AG04450 (cell line): ENCODE measurements around the gene AKNAD1. TPM values are rescaled to one million over a fixed set of nuclear protein-coding genes. Genes with fewer than 3 reads are reported as not detected.
"Not testable (repeated sequence)": the region's sequence is repeated elsewhere in the genome, so short reads cannot be mapped to it uniquely, and the experiment has no call there.

ENCODE experiments used
- CTCF ChIA-PET: fragments of 300-600, 350-600 bp; formaldehyde crosslinking; extraction: SDS; loops from one replicate; lab custom pipeline; 2022; ENCODE audit warnings: antibody characterized with exemption, inconsistent platforms; lab: Charles Lee
- POLR2A ChIA-PET: fragments of 350-600 bp; formaldehyde crosslinking; extraction: SDS; loops from one replicate; lab custom pipeline; 2021; ENCODE audit warnings: antibody characterized with exemption, inconsistent platforms; lab: Yijun Ruan, JAX
- DNase-seq: peaks from one replicate; pipeline ENCODE4 v3.0.0-alpha.2; 2011; ENCODE audit warnings: low read depth, low spot score
- H3K27ac ChIP-seq: one replicate; pipeline ENCODE4 v1.5.1; 2012; ENCODE audit warnings: low read depth, low read length, control low read depth
- H3K27me3 ChIP-seq: one replicate; pipeline ENCODE4 v1.6.0; 2012; ENCODE audit warnings: low read length; ENCODE audit not compliant: control insufficient read depth, insufficient read depth
- H3K4me3 ChIP-seq: 2 replicates; pipeline ENCODE4 v1.5.1; 2011; ENCODE audit warnings: mild to moderate bottlenecking, low read depth, low read length, control low read depth
- H3K9me3 ChIP-seq: 2 replicates; pipeline ENCODE4 v1.5.1; 2012; ENCODE audit warnings: low read length; ENCODE audit not compliant: control insufficient read depth, insufficient read depth
- polyA plus RNA-seq: library from polyadenylated mRNA; depleted of rRNA; stranded (reverse); fragments of >200 nt; gene quantifications from 2 replicates; pipeline ENCODE4 v1.2.3, GENCODE V29; 2011
- TF ChIP-seq, protein P1 (sequence below): IDR thresholded peaks from 2 replicates; pipeline ENCODE4 v1.5.1; 2011; ENCODE audit warnings: low read depth, low read length, control low read depth, inconsistent platforms

The AKNAD1 gene
- polyA plus RNA-seq, 1 experiment, result 0.86 TPM

DNA sequence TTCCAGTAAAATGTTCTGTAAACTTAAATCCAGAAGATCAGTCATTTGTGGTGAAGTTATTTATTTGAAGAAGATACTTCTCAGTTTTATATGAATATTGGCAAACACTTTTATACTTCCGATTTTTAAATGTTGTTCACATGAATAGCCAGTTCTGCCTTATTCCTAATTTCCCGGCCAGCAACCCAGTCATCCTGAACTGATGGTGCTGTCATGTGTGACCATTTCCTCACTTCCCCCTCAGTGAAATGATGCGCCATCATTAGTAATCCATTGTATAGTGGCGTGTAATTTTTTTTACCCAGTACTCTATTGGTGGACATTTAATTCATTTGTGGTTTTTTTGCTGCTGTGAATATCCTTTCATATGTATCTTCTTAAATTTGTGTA is 36.2 kb upstream of the AKNAD1 start:
- CTCF ChIA-PET, result interaction anchor here (2.8 kb wide), 1 partner anchor 65 kb away, joined by 15 read pairs; no protein-coding TSS in a partner anchor
- Histone ChIP-seq H3K4me3 (no peak overlapping the region), H3K27ac (no peak overlapping the region), H3K27me3 (no peaks in the 10 kb centered on the region), H3K9me3 (no peaks in the 10 kb centered on the region)
- TF ChIP-seq, protein P1, sequence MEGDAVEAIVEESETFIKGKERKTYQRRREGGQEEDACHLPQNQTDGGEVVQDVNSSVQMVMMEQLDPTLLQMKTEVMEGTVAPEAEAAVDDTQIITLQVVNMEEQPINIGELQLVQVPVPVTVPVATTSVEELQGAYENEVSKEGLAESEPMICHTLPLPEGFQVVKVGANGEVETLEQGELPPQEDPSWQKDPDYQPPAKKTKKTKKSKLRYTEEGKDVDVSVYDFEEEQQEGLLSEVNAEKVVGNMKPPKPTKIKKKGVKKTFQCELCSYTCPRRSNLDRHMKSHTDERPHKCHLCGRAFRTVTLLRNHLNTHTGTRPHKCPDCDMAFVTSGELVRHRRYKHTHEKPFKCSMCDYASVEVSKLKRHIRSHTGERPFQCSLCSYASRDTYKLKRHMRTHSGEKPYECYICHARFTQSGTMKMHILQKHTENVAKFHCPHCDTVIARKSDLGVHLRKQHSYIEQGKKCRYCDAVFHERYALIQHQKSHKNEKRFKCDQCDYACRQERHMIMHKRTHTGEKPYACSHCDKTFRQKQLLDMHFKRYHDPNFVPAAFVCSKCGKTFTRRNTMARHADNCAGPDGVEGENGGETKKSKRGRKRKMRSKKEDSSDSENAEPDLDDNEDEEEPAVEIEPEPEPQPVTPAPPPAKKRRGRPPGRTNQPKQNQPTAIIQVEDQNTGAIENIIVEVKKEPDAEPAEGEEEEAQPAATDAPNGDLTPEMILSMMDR, result no peak
- DNase-seq, result no peak
- POLR2A ChIA-PET, result no interaction called here

DNA sequence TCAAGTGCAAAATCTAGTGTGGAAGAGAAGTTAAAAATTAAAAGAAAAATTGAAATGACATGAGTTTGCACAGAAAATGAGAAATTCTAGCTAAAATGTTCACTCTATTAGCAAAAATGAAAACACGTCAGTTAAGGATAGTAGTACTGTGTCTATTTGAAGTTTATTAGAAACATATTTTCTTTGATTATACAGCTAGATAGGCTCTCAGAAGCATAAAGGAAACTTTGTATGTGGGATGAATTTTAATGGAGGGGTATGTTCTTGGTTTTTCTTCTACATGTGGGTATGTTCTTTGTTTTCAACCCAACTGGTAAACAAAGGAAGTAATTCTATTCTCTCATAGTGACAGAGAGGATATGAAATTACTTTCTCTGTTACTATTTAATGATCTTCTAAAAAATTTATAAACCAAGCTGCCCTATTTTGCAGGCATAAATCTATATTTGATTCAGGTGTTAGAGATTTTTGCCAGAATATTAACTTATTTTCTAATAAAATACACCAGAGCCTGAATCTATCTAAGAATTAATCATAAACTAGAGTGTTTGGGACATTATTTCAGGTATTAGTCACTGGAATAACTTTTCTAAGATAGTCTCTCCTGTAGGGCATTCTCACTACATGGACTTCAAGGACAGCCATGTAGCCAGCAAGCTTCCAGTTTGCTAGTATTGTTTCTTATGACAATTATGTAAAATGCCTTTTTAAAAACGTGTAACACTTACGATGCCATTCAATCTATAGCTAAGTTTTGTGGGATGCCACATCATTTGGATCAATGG is 35.7 kb upstream of the AKNAD1 start:
- H3K4me3 ChIP-seq, result no peak overlapping the region
- POLR2A ChIA-PET, result no interaction called here
- CTCF ChIA-PET, result interaction anchor here (0.6 to 2.8 kb wide), 4 partner anchors 62 to 560 kb away, joined by 3 to 15 read pairs (median 4); no protein-coding TSS in a partner anchor
- H3K27me3 ChIP-seq, result no peaks in the 10 kb centered on the region
- TF ChIP-seq, protein P1, result no peak
- H3K9me3 ChIP-seq, result no peaks in the 10 kb centered on the region
- DNase-seq, result no peak
- no peak overlapping the region for H3K27ac ChIP-seq

DNA sequence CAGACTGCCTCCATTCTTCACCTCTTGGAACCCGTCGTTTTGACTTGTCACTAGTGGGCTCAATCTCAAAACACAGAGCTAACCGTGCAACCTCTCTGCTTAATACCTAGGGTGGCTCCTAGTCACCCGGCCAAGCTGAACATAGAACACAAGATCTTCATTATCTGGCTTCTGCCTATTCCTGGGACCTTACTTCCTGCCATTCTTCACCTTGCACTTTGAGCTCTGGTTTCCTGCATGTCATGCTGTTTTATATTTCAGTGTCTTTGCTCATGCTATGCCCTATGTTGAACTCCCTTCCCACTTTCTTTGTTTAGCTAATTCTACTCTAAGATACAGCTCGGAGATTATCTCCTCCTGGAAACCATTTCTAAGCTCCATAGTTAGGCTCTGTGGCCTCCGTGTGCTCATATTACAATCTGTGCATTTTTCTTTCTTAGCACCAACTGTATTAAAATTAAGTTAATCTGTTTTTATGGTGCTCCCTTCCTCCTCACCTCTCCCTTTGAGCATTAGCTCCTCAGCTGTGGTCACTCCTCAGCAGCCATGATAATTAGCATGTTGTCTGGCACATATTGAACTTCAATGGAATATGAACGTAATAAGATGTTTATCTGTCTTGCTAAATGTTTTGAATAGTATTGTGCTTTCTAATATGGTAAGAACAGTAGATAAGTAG is 33.0 kb upstream of the AKNAD1 start:
- DNase-seq, result no peak
- POLR2A ChIA-PET, result no interaction called here

DNA sequence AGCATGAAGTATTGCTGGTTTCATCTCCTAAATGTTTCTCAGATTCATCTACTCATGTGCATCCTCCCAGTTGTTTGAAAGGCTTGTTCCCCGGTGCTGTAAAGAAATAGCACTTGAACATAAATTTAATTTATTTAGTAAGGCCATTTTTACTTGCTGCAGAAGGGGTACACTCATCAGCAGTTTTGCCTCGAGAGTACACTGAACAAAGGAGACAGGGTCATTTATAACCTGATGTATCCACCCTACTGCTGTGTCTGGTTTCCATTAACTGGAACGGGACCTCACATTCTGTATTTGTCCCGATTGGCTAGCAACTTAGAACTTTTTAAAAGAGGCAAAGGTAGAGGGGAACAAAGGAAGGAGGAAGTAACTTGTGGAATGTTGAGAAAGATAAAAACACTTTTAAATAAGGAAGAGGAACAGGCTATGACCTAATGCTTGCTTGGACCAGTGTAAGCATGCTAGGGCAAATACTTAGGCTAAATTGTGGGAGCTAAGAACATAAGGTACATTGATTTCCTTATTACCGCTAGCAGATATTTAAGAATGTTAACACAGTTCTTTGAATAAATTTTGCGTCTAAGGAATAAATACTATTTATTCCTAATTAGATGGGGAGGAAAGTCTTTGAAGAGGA is 32.2 kb upstream of the AKNAD1 start:
- DNase-seq, H3K27me3 ChIP-seq, POLR2A ChIA-PET, H3K27ac ChIP-seq, H3K4me3 ChIP-seq, H3K9me3 ChIP-seq: not testable (repeated sequence)
- CTCF ChIA-PET, result interaction anchor here (0.8 to 1.7 kb wide), 4 partner anchors 9 to 328 kb away, joined by 3 to 7 read pairs (median 4); no protein-coding TSS in a partner anchor

More for the DNA sequence above, 33.0 kb upstream of the AKNAD1 start:
- Histone ChIP-seq H3K27me3 (no peaks in the 10 kb centered on the region), H3K27ac (no peak overlapping the region), H3K4me3 (no peak overlapping the region), H3K9me3 (no peaks in the 10 kb centered on the region)
- TF ChIP-seq, protein P1, result no peak
- CTCF ChIA-PET, result interaction anchor here (0.6 to 1.7 kb wide), 6 partner anchors 9 to 329 kb away, joined by 3 to 7 read pairs (median 4); no protein-coding TSS in a partner anchor

DNA sequence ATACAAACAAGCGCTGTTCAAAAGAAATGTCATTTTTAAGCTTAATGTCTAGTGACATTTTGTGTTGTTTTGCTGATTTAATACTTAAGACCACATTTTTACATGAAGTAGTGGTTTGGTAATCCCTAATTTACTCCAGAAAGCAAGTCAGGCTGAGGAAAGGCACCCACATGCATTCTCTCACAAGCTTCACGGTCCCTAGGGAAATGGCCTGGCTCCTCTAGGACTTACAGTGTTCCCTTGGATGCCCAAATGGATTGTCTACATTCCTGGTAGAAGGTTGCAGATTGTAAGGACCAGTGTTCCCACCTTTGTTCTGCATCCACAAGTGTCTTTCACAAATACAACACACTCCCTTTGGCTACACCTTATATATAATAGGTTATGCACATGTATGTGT is 29.4 kb upstream of the AKNAD1 start:
- ChIA-PET POLR2A (no interaction called here), CTCF (interaction anchor here (0.6 to 3.2 kb wide), 3 partner anchors 10 to 746 kb away, joined by 4 to 18 read pairs (median 8); no protein-coding TSS in a partner anchor)
- Histone ChIP-seq H3K4me3 (no peak overlapping the region), H3K27ac (no peak overlapping the region), H3K9me3 (no peaks in the 10 kb centered on the region), H3K27me3 (no peaks in the 10 kb centered on the region)
- TF ChIP-seq, protein P1, result no peak
- no peak for DNase-seq
